Lower leg skin (tissue), 4 donors: ENCODE results near the gene KLHL17. TPM values are rescaled to one million over a fixed set of nuclear protein-coding genes. Genes with fewer than 3 reads are reported as not detected.
A peak's percentile ranks its signal among the peaks of the same experiment; 100 is the strongest.
"Not testable (repeated sequence)": the region's sequence is repeated elsewhere in the genome, so short reads cannot be mapped to it uniquely, and the experiment has no call there.

Source experiments
- DNase-seq, 2 donors: peaks; one replicate each; pipeline ENCODE4 v3.0.0-alpha.2; 2019; ENCODE audit warnings: low spot score in 2 of 2
- H3K4me3 ChIP-seq: fragments of 200-600 bp; sonication (generic); 2 replicates; pipeline ENCODE4 v1.5.1; 2017; ENCODE audit warnings: mild to moderate bottlenecking, low read depth; ENCODE audit not compliant: poor library complexity, severe bottlenecking
- POLR2A ChIP-seq, 2 donors: fragments of 450-650 bp; IDR thresholded peaks; one replicate each; pipeline ENCODE4 v1.6.1; 2016 to 2017; ENCODE audit warnings: antibody characterized with exemption in 2 of 2, mild to moderate bottlenecking in 1 of 2, moderate library complexity in 1 of 2
- WGBS, 2 donors: methylation state at CpG; one replicate each; pipeline ENCODE4 v1.1.5; 2018; 5-methylcytosine and 5-hydroxymethylcytosine counted together
- intact Hi-C: fragments of 100-400 bp; cut with DNase I; formaldehyde crosslinking; loops from one replicate; pipeline ENCODE4 v1.15.0; 2023; ENCODE audit warnings: low total_unique reads
- total RNA-seq, 4 donors: library from RNA; depleted of rRNA; stranded (reverse); fragments of >200 nt; gene quantifications; one replicate each; pipeline ENCODE4 v1.1.0, GENCODE V29; 2016
- TF ChIP-seq, protein P1 (sequence below), 3 donors: fragments of 450-650 bp; IDR thresholded peaks; one replicate each; pipeline ENCODE4 v1.5.1; 2016; ENCODE audit warnings: antibody characterized with exemption in 3 of 3, mild to moderate bottlenecking in 3 of 3, moderate library complexity in 2 of 3

KLHL17 gene
- total RNA-seq, 4 donors from 2014 or later = 9.7 to 30.9 (median 16.3) TPM

DNA sequence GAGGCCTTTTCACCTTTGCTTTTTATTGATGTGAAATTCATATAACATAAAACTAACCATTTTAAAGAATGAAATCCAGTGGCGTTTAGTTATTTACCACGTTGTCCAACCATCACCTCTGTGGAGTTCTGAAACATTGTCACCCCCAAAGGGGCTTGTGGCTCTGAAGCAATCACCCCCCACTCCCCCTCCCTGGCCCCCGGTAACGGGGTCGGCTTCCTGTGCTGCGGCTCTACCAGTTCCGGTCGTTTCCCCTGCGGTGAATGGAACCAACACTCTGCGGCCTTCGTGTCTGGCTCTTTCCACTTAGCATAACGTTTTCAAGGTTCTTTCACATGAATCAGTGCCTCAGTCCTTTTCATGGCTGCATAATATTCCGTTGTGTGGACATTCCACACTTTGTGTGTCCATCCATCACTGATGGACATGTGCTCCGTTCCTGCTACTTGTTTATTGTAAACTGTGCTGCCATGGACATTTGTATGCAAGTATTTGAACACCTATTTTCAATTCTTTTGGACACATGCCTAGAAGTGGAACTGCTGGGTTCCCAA, 51.1 kb downstream of the KLHL17 start:
- DNase-seq = no peak
- intact Hi-C loops = no loop called here
- WGBS, 2 donors = 84 to 86% methylated on average over 14 of the region's 14 CpGs
- no peak overlapping the region for H3K4me3 ChIP-seq
- no peak for TF ChIP-seq POLR2A (IDR thresholded peaks at IDR 0.05)
- TF ChIP-seq, protein P1, sequence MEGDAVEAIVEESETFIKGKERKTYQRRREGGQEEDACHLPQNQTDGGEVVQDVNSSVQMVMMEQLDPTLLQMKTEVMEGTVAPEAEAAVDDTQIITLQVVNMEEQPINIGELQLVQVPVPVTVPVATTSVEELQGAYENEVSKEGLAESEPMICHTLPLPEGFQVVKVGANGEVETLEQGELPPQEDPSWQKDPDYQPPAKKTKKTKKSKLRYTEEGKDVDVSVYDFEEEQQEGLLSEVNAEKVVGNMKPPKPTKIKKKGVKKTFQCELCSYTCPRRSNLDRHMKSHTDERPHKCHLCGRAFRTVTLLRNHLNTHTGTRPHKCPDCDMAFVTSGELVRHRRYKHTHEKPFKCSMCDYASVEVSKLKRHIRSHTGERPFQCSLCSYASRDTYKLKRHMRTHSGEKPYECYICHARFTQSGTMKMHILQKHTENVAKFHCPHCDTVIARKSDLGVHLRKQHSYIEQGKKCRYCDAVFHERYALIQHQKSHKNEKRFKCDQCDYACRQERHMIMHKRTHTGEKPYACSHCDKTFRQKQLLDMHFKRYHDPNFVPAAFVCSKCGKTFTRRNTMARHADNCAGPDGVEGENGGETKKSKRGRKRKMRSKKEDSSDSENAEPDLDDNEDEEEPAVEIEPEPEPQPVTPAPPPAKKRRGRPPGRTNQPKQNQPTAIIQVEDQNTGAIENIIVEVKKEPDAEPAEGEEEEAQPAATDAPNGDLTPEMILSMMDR (IDR thresholded peaks at IDR 0.05) = no peak

DNA sequence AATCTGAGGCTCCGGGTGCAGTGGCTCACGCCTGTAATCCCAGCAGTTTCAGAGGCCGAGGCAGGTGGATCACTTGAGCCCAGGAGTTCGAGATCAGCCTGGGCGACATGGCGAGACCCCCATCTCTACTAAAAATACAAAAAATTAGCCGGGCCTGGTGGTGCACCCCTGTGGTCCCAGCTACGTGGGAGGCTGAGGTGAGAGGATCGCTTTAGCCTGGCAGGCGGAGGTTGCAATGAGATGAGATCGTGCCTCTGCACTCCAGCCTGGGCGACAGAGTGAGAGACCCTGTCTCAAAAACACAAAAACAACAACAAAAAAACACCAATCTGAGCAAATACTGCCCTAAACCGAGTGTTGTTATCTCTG, 52.3 kb downstream of the KLHL17 start:
- DNase-seq, intact Hi-C loops: not testable (repeated sequence)
- peak overlapping the region; percentile 4 for H3K4me3 ChIP-seq
- WGBS, 2 donors = 63 to 67% methylated on average over 13 of the region's 13 CpGs

- 1 to 7% methylated on average over 26 to 29 of the region's 30 CpGs for WGBS, 2 donors
- peak; percentile 84 to 97 for DNase-seq
- no peak for TF ChIP-seq POLR2A (IDR thresholded peaks at IDR 0.05)
- TF ChIP-seq, protein P1 (IDR thresholded peaks at IDR 0.05) = no peak
- H3K4me3 ChIP-seq = peak within 1 kb of the TSS; percentile 4
- intact Hi-C loops = no loop called here
Measured at GRCh38 chr1:1013105-1013921, 52.9 kb downstream of the KLHL17 start, which contains the start of gene ISG15. Gene ISG15 (plus strand): TSS chr1:1013497. CDS start chr1:1013574, 77 bp downstream.

GRCh38 chr1:1013922-1014648, 53.7 kb downstream of the KLHL17 start:
- peak overlapping the region; percentile 4 for H3K4me3 ChIP-seq
- intact Hi-C loops = no loop called here
- no peak for TF ChIP-seq POLR2A (IDR thresholded peaks at IDR 0.05)
- TF ChIP-seq, protein P1 (IDR thresholded peaks at IDR 0.05) = no peak
- WGBS, 2 donors = 61 to 75% methylated on average over 29 to 39 of the region's 41 CpGs
- no peak for DNase-seq

DNA sequence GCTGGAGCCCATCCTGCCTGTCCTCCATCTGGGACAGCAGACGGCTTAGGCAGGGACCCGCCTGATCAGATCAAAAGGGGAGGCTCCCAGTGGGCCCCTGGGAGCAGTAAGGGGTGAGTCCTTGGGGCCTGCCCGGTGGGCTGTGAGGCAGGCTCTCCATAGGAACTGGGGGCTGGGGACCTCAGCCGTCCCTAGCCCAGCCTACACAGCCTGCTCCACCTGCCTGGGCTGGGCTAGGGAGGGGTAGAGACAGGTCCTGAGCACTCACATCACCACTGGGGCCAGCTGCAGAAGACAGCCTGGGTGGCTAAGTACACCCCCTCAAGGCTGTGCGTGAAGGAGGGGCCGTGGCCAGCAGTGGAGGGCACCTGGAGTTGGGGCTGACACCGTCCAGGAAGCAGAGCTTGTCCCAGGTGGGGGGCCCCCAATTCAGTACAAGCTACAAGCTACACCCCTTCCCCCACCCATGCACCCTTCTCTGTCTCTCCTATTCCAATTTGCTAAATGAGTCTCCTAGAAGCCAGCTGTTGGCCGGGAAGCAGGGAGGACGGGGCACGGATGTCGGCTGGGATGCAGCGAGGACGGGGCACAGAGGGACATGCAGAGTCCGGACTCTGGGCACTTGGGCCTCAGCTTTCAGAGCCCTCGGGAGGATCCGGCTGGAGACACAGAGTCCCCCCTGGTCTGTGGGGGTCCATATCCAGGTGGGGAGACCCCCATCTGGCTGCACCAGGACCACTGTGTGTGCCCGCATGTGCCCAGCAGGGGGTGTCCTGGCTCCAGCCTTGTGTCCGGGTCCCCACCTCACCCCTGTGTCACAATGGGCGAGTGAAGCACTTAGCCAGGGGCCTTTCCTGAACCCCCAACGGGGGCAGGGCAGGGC, 54.7 kb downstream of the KLHL17 start:
- no peak for DNase-seq
- WGBS, 2 donors = 80 to 81% methylated on average over 20 of the region's 20 CpGs
- TF ChIP-seq, protein P1 (IDR thresholded peaks at IDR 0.05) = no peak
- no peak for TF ChIP-seq POLR2A (IDR thresholded peaks at IDR 0.05)
- intact Hi-C loops = no loop called here
- no peak overlapping the region for H3K4me3 ChIP-seq

Other genes with a start within 250 kb of the KLHL17 start
- 1 to 10 TPM in 2 of 4 donors, under 1 TPM in 1, not detected in 1; 0.44 to 1.9 (median 1.7) TPM for gene SAMD11, start 36.7 kb upstream of the KLHL17 start, total RNA-seq
- 10 to 100 TPM; 44.7 to 67.8 (median 59.6) TPM for gene NOC2L, start 1.3 kb upstream of the KLHL17 start, total RNA-seq
- 100 to 1,000 TPM in 1 of 4 donors, 10 to 100 TPM in 3; 38.7 to 109 (median 45.3) TPM for gene PLEKHN1, start 5.9 kb downstream of the KLHL17 start, total RNA-seq
- under 1 TPM in 3 of 4 donors, not detected in 1; 0.17 to 0.46 (median 0.29) TPM for gene PERM1, start 21.5 kb downstream of the KLHL17 start, total RNA-seq
- gene HES4, start 39.5 kb downstream of the KLHL17 start, total RNA-seq = 10 to 100 TPM; 30.4 to 70.4 (median 40.9) TPM
- 10 to 100 TPM in 1 of 4 donors, 1 to 10 TPM in 3; 3.6 to 12.9 (median 6.0) TPM for gene ISG15, start 52.9 kb downstream of the KLHL17 start, total RNA-seq
- gene AGRN, start 59.5 kb downstream of the KLHL17 start, total RNA-seq = 10 to 100 TPM; 36.9 to 55.8 (median 54.6) TPM
- 10 to 100 TPM in 2 of 4 donors, 1 to 10 TPM in 2; 9.4 to 19.5 (median 10.5) TPM for gene RNF223, start 113.7 kb downstream of the KLHL17 start, total RNA-seq
- 10 to 100 TPM; 16.1 to 36.0 (median 21.5) TPM for gene C1orf159, start 155.5 kb downstream of the KLHL17 start, total RNA-seq
- not detected for gene TTLL10, start 213.3 kb downstream of the KLHL17 start, total RNA-seq
- gene TNFRSF18, start 246.0 kb downstream of the KLHL17 start, total RNA-seq = 10 to 100 TPM; 19.8 to 36.8 (median 25.8) TPM